SU-DHL-6 (cell line): ENCODE measurements around the gene DCC.

Source experiments
- H2AFZ ChIP-seq: fragments of 200-600 bp; sonication (generic); 2 replicates; pipeline ENCODE4 v1.6.1; 2014; ENCODE audit warnings: low read depth, mild to moderate bottlenecking, moderate library complexity, mixed read lengths, antibody characterized with exemption, low read length; ENCODE audit not compliant: severe bottlenecking
- H3F3A ChIP-seq: fragments of 200-600 bp; shearing (Covaris generic); 2 replicates; pipeline ENCODE4 v1.6.0; 2016; ENCODE audit warnings: antibody characterized with exemption, mild to moderate bottlenecking; ENCODE audit not compliant: insufficient read depth
- H3K27ac ChIP-seq: fragments of 200-600 bp; sonication (generic); 2 replicates; pipeline ENCODE4 v1.5.1; 2016; ENCODE audit warnings: low read depth, mild to moderate bottlenecking, low read length, moderate library complexity, mixed read lengths
- H3K27me3 ChIP-seq: fragments of 200-600 bp; sonication (generic), shearing (Covaris generic); 2 replicates; pipeline ENCODE4 v1.6.0; 2014; ENCODE audit warnings: mild to moderate bottlenecking, low read length
- H3K36me3 ChIP-seq: fragments of 200-600 bp; sonication (generic); 2 replicates; pipeline ENCODE4 v1.6.1; 2014; ENCODE audit warnings: mild to moderate bottlenecking, low read length, mixed read lengths
- H3K4me2 ChIP-seq: fragments of 300-600, 200-600 bp; shearing (Covaris generic), sonication (generic); 2 replicates; pipeline ENCODE4 v1.6.0; 2014; ENCODE audit warnings: low read length, low read depth, mild to moderate bottlenecking; ENCODE audit not compliant: poor library complexity, severe bottlenecking
- H3K4me3 ChIP-seq: fragments of 200-600 bp; sonication (generic); 2 replicates; pipeline ENCODE4 v1.5.1; 2014; ENCODE audit warnings: antibody characterized with exemption, low read length, mild to moderate bottlenecking, mixed read lengths; ENCODE audit not compliant: insufficient read depth, poor library complexity, severe bottlenecking
- H3K79me2 ChIP-seq: fragments of 200-600 bp; sonication (generic); 2 replicates; pipeline ENCODE4 v1.6.1; 2014; ENCODE audit warnings: mild to moderate bottlenecking, low read length, moderate library complexity; ENCODE audit not compliant: insufficient read depth
- H3K9ac ChIP-seq: fragments of 200-600 bp; sonication (generic); 2 replicates; pipeline ENCODE4 v1.7.0; 2014; ENCODE audit warnings: mild to moderate bottlenecking, low read length
- H3K9me2 ChIP-seq: fragments of 200-600 bp; sonication (generic); replicated peaks from 2 replicates; pipeline ENCODE4 v1.6.1; 2014; ENCODE audit warnings: low read length; ENCODE audit not compliant: insufficient read depth
- H3K9me3 ChIP-seq: fragments of 200-600 bp; sonication (generic); 2 replicates; pipeline ENCODE4 v1.6.1; 2014; ENCODE audit warnings: low read length, mixed read lengths; ENCODE audit not compliant: insufficient read depth
- H4K20me1 ChIP-seq: fragments of 200-600 bp; sonication (generic); 2 replicates; pipeline ENCODE4 v1.6.1; 2014; ENCODE audit warnings: low read depth, mild to moderate bottlenecking, antibody characterized with exemption, low read length, moderate library complexity, mixed read lengths
- CTCF ChIP-seq: fragments of 200-600 bp; sonication (generic); IDR thresholded peaks from one replicate; pipeline ENCODE4 v1.5.1; 2017; ENCODE audit warnings: antibody characterized with exemption, mild to moderate bottlenecking, low read length, moderate library complexity; ENCODE audit not compliant: insufficient read depth, poor library complexity, severe bottlenecking
- EZH2phosphoT487 ChIP-seq: fragments of 200-600 bp; sonication (generic), shearing (Covaris generic); conservative IDR thresholded peaks from 2 replicates; pipeline ENCODE4 v1.6.1; 2018; ENCODE audit warnings: mild to moderate bottlenecking, antibody characterized with exemption, low read length, moderate library complexity, mixed read lengths

Gene DCC

GRCh38 chr18:52341103-52341432, 1.1 kb downstream of the DCC start:
- Histone ChIP-seq H2AFZ (no peak overlapping the region), H3K36me3 (no peaks in the 10 kb centered on the region), H3K9me3 (no peaks in the 10 kb centered on the region), H3K27ac (no peak overlapping the region), H4K20me1 (no peaks in the 10 kb centered on the region), H3K4me2 (no peak overlapping the region), H3K9ac (no peak overlapping the region), H3K4me3 (no peak overlapping the region), H3K27me3 (no peaks in the 10 kb centered on the region; the same call in 1 of the 2 replicates), H3F3A (no peaks in the 10 kb centered on the region), H3K79me2 (no peaks in the 10 kb centered on the region), H3K9me2 (no peaks in the 10 kb centered on the region)
- TF ChIP-seq CTCF, result no peak

DNA sequence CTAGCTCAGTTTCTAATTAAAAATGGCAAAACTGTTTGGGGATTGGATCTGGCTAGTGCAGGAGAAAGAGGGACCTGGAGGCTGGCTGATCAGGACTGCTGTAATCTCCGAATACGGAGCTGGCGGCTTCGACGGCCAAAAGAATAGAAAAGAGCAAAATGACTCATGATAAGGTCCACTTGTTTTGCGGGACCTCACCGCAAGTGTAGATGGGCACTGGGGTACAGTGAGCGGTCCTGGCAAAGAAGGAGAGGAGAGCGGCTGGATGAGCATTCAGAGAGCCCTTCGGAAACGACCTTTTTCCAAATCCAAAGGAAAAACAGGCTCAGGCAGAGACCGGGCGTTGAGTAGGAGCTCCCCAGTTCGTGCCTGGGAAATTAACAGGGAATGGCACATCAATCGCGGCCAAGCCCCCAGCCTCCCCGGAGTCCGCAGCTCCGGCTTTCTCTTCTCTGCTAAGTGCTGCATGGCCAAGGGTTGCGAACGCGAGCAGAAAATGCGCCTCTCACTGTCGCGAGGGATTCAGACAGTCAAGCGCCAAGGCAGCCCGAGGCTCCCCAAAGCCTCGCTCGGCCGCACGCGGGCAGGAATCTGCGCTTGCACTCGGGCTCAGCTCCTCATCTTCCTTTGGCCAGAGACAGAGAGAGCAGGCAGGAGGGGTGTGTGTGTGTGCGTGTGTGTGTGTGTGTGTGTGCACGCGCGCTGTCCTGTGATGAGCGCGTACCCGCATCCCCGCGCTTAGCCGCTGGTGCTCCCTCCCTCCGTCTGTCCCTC, 1.8 kb downstream of the DCC start:
- no peaks in the 10 kb centered on the region for H3K36me3 ChIP-seq

DNA sequence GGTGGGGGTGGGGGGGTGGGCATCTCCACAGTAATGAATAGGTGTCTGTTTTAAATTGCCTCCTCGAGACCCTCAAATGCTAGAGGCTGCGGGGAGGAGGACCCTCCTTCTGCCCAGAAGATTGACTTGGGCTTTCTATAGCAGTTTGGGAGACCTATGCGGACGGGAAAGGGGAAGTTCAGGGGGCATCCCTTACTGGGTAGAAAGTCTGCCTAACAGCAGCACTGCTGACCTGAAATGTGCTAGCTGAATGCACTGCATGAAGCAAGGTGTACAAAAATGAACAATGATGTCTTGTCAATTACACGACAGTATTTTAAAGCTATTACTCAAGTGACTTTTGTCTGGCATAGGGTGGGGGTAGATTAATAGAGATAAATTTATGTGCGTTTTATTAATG, 2.5 kb downstream of the DCC start:
- Histone ChIP-seq H4K20me1 (no peaks in the 10 kb centered on the region), H3K4me2 (no peak overlapping the region), H3K9me3 (no peaks in the 10 kb centered on the region), H3K9me2 (no peaks in the 10 kb centered on the region), H3K36me3 (no peaks in the 10 kb centered on the region), H3K4me3 (no peak overlapping the region), H3K27ac (no peak overlapping the region), H3K27me3 (no peaks in the 10 kb centered on the region), H3K79me2 (no peaks in the 10 kb centered on the region), H3K9ac (no peak overlapping the region), H2AFZ (no peak overlapping the region), H3F3A (no peaks in the 10 kb centered on the region)
- TF ChIP-seq EZH2phosphoT487 (no peak), CTCF (no peak)

More for the DNA sequence above, 1.8 kb downstream of the DCC start:
- Histone ChIP-seq H3K27ac (no peak overlapping the region), H3F3A (no peaks in the 10 kb centered on the region), H4K20me1 (no peaks in the 10 kb centered on the region), H3K4me3 (no peak overlapping the region), H3K9me2 (no peaks in the 10 kb centered on the region), H3K4me2 (no peak overlapping the region), H3K79me2 (no peaks in the 10 kb centered on the region), H3K27me3 (no peaks in the 10 kb centered on the region; the same call in 1 of the 2 replicates), H3K9me3 (no peaks in the 10 kb centered on the region), H3K9ac (no peak overlapping the region), H2AFZ (no peak overlapping the region)
- TF ChIP-seq CTCF (no peak), EZH2phosphoT487 (no peak)
